Ishikawa (cell line): ENCODE results near the gene BBS10.

ENCODE experiments used
- MAX ChIP-seq: IDR thresholded peaks from 2 replicates; pipeline ENCODE4 v1.6.1; 2012
- NFIC ChIP-seq: IDR thresholded peaks from 2 replicates; pipeline ENCODE4 v1.6.1; 2012
- TAF1 ChIP-seq: IDR thresholded peaks from 2 replicates; pipeline ENCODE4 v1.6.1; 2012; ENCODE audit warnings: low read depth, mild to moderate bottlenecking
- TEAD4 ChIP-seq: IDR thresholded peaks from 2 replicates; pipeline ENCODE4 v1.6.1; 2012
- USF1 ChIP-seq: IDR thresholded peaks from 2 replicates; pipeline ENCODE4 v1.6.1; 2012

The BBS10 gene

GRCh38 chr12:76299536-76300296 is 48.5 kb downstream of the BBS10 start:
- TF ChIP-seq NFIC (no peak), TEAD4 (0 out of 2 replicates have a peak, but pooled peaks have one; percentile 12), MAX (no peak), TAF1 (no peak), USF1 (no peak)
